GM21447 (cell line): ENCODE data around the gene METTL9.
A peak's percentile ranks its signal among the peaks of the same experiment; 100 is the strongest.
"Not testable (repeated sequence)": the region's sequence is repeated elsewhere in the genome, so short reads cannot be mapped to it uniquely, and the experiment has no call there.

ENCODE experiments used
- ATAC-seq: cut with Tn5 transposase; IDR thresholded peaks from one replicate; pipeline ENCODE4 v1.9.1; 2021; ENCODE audit not compliant: unreplicated experiment

The METTL9 gene

DNA sequence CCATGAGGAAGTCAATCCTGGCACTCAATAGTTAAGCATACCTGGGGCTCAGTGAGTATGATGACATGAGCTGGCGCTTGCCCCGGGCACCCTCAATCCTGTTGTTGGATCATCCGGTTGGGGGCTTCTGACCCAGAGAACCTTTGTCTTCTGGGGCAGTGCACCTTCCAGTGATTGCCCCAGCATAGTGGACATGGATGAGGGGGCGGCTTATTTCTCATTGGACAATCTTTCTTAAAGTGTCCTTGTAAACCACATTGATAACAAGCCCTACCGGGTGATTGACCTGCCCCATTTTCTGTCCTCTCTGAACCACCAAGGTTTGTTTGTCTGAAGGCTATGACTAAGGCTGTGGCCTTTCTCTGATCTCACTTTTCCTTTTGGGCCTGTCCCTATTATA, 34.8 kb downstream of the METTL9 start:
- ATAC-seq: no peak

- not testable (repeated sequence) for ATAC-seq
Observed at GRCh38 chr16:21635694-21636093, 36.3 kb downstream of the METTL9 start.

DNA sequence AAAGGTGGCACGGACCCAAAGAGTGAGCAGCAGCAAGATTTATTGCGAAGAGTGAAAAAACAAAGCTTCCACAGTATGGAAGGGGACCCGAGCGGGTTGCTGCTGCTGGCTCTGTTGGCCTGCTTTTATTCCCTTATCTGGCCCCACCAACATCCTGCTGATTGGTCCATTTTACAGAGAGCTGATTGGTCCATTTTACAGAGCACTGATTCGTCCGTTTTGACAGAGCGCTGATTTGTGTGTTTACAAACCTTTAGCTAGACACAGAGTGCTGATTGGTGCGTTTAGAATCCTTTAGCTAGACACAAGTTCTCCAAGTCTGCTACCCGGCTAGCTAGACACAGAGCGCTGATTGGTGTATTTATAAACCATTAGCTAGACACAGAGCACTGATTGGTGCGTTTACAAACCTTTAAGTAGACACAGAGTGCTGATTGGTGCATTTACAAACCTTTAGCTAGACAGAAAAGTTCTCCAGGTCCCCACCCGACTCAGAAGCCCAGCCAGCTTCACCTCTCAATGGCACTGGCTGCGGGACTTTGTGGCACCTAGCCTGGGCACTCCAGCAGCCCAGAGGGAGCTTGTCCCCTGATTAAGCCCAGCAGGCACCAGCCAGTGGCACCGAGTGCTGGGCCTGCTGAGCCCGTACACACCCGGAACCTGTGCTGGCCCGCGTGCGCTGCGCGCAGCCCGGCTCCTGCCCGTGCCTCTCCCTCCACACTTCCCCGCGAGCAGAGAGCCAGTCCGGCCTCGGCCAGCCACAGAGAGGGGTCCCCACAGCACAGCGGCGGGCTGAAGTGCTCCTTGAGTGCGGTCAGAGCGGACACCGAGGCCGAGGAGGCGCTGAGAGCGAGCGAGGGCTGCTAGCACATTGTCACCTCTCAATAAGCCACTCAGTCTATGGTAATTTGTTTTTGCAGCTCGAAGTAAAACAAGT, 37.9 kb downstream of the METTL9 start:
- ATAC-seq: no peak

DNA sequence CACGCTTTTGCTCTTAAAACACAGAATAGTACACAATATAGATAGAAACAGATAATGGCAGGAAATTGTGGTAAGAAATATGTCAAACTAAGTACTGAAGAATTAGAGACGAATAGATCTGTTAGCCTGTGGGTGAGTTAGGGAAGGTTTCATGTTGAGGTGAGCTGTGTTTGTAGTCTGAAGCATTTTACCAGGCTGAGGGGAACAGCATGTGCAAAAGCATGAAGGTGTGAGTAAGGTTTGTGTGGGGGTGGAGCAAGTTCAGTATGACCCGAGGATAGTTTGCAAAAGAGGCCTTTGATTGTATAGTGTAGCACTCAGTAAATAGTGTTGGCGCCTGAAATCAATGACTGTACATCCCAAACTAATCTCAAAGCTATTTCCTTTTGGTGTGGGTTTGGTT, 39.2 kb downstream of the METTL9 start:
- no peak for ATAC-seq

GRCh38 chr16:21639493-21639892, 40.1 kb downstream of the METTL9 start:
- no peak for ATAC-seq

- no peak for ATAC-seq
Observed at GRCh38 chr16:21641916-21642315, 42.5 kb downstream of the METTL9 start.

DNA sequence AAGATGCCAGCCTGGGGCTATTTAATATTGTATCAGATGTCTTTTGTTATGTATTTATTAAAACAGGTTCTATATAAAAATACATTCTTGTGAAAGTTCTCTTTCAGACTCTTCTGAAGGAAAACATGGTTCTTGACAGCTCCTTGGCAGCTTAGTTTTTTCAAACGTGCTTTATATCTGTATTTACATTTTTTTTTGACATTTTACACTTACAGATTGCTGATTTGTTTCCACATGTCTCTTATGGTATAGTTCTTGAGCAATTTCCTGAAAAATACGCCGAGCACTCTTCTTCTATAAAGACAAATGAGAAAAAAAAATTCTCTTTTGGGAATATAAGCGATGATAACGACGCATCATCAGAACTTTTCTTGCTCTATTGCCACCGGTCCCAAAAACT, 43.5 kb downstream of the METTL9 start:
- no peak for ATAC-seq

- ATAC-seq: no peak
Observed at GRCh38 chr16:21643785-21644184, 44.4 kb downstream of the METTL9 start.

- no peak for ATAC-seq
Observed at GRCh38 chr16:21644674-21645073, 45.3 kb downstream of the METTL9 start.

DNA sequence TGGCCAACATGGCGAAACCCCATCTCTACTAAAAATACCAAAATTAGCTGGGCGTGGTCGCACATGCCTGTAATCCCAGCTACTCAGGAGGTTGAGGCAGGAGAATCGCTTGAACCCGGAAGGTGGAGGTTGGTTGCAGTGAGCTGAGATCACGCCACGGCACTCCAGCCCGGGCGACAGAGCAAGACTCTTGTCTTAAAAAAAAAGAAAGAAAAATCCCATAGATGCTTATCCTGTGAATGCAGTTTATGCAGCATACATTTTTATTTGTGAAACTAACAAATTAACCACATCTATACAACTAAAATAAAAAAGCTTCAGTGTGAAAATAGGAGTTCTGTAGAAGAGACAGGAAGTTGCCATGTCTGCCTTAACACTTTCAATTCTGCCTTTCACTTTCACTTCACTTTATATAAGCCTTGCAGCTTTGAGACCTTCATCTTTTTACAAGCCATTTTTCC, 45.9 kb downstream of the METTL9 start:
- ATAC-seq: no peak

DNA sequence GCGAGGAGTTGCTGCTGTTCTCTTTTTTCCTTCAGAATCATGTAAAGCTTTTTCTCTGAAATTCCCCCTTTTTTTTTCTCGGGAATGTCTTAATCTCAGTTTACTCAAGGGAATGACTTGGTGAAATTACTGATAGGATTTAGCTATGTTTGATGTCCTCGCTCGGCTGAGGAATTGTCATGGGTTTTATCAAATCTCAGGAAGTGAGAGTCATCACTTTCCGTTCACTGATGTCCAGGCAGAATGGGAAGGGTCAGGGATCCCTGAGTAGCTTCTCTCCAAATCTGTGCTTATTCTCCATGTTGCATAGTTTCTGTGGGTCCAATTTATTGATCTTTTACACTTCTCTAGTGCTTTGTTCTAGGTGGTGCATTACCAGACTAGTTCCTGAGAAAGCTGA, 46.7 kb downstream of the METTL9 start:
- ATAC-seq: no peak

GRCh38 chr16:21646721-21647561, 47.6 kb downstream of the METTL9 start:
- peak; percentile 87 for ATAC-seq

GRCh38 chr16:21647562-21648164, 48.3 kb downstream of the METTL9 start:
- no peak for ATAC-seq

- not testable (repeated sequence) for ATAC-seq
Observed at GRCh38 chr16:21649826-21650406, 50.5 kb downstream of the METTL9 start.

- ATAC-seq: no peak
Observed at GRCh38 chr16:21650521-21650920, 51.1 kb downstream of the METTL9 start.

DNA sequence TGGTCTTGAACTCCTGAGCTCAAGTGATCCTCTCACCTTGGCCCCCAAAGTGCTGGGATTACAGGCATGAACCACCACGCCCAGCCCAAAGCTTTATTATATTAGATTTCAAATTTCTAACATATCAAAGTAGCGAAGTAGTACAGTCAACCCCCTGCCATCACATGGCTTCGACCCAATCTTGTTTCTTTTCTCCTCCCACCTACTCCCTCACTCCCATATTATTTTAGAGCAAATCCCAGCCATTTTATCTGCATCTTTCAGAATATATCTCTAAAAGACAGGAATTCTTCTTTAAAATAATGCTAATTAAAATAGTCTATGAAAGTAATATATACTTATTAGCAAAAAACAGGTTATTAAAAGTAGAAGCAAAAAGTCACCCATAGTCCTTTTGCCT, 52.1 kb downstream of the METTL9 start:
- ATAC-seq: no peak

DNA sequence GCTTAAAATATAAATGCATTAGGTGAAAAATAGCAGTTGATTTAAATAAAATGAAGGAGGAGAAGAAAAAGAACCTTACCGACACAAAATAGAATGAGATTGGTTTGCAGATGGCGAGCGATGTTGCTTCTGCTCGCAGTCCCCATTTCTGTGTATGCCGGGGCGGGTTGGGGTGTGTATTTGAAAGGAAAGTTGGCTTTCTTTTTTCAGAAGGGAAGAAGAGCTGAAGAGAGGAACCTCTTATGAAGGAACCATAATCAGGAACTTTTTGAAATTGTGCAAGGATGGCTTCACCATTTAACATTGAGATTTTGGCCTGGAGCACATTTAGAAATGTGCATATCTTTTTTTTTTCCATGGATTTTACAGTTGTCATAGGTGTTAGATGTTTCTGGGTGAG, 53.1 kb downstream of the METTL9 start, which contains the start of gene IGSF6:
Gene IGSF6, minus strand, starts transcription at position 156 of the 400 bp plus-strand sequence. Its CDS starts 10 bp downstream, at position 146.
- ATAC-seq: no peak

DNA sequence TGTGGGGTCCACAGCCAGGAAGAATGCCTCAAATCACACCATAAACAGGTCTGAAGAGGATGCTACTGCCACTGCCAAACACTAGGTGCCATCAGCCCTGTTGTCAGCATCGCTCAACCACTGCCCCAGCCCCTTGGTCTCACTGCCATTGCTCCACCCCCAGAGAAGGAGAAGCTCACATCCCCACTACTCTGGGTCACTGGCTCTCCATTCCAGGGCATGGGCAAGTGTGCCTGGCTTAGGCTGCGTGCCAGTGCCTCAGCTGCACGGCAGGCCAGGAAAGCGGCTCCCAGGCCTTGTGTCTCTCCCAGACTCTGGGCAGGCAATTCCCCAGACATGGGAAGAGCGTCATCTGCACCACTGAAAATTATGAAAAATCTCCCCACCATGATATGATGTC, 54.2 kb downstream of the METTL9 start:
- ATAC-seq: no peak

DNA sequence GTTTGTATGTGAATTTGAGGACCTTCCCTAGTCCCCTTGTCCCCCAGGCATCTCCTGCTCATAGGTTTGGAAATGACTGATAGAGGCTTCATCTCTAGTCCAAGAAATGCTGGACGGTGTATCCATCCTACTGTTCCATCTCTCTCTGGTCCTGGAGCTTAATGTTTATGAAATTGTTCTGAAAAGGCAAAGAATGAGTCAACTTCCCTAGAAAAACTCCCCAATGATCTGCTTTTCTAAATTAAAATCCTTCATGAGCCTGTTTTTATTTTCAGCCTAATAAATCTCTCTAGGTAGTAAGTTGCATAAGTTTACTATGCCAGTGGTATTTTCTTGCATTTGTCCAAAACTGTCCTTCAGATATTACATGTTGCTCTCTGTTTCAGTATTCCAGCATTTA, 55.1 kb downstream of the METTL9 start:
- no peak for ATAC-seq

DNA sequence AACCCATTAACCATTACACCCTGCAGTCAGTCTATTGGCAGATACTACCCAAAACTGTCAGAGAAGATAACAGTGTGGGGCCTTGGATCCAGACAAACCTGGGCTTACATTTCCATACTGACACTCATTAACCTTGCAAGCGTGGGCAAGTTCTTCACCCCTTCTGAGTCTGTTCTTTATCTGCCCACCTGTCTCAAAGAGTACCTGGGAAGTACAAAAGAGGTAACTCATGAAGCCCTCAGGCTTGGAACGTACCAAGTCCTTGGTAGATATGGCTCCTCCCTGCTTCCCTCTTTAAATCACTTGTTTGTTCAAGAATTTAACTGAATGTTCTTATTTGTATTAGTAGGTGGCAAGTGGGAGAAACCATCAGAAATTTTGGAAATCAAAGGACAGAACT, 55.5 kb downstream of the METTL9 start:
- no peak for ATAC-seq
